HG02610 (cell line): ENCODE measurements around the gene ACSF3.
"Not testable (repeated sequence)": the region's sequence is repeated elsewhere in the genome, so short reads cannot be mapped to it uniquely, and the experiment has no call there.

Source experiments
- ATAC-seq: cut with Tn5 transposase; IDR thresholded peaks from one replicate; pipeline ENCODE4 v1.9.1; 2021; ENCODE audit warnings: mild to moderate bottlenecking, moderate library complexity; ENCODE audit not compliant: unreplicated experiment

The ACSF3 gene

DNA sequence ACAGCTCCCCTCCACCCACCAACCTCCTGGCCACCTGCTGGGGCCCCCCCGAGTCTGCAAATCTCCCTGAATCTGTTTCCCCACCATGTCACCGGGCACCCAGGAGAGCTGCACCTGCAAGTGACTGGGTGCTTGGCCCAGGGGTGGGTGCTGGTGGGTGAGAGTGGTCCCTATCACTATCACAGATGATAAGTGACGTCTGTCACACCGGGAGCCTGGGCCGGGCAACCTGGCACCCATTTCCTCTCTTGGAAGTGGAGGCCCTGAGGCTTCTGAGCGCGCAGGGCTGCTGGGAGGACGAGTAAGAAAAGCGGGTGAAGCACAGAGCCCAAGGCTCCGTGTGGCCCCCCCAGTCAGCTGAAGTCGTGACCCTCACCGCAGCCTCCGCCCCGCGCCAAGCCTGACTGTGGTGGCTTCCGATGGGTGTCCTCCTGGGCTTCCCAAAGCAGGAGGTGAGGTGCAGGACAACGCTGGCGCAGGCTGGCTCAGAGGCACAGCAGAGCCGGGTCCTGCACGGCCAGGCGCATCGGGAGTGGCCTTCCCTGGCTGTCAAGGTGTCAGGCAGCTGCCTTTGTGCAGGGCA is 21.0 kb upstream of the ACSF3 start:
- ATAC-seq, result no peak

- ATAC-seq, result no peak
These were observed 20.1 kb upstream of the ACSF3 start for GRCh38 chr16:89073346-89074071.

DNA sequence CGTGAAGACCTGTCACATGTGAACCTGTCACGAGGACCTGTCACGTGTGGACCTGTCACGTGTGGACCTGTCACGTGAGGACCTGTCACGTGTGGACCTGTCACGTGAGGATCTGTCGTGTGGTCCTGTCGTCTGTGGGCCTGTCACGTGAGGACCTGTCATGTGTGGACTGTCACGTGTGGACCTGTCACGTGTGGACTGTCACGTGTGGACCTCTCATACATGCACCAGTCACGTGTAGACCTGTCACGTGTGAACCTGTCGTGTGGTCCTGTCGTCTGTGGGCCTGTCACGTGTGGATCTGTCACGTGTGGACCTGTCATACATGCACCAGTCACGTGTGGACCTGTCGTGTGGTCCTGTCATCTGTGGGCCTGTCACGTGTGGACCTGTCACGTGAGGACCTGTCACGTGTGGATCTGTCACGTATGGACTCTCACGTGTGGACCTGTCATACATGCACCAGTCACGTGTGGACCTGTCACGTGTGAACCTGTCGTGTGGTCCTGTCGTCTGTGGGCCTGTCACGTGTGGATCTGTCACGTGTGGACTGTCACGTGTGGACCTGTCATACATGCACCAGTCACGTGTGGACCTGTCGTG is 19.5 kb upstream of the ACSF3 start:
- ATAC-seq, result not testable (repeated sequence)

GRCh38 chr16:89074803-89075688 is 18.6 kb upstream of the ACSF3 start:
- ATAC-seq, result no peak

GRCh38 chr16:89076159-89076558 is 17.5 kb upstream of the ACSF3 start:
- ATAC-seq, result no peak

DNA sequence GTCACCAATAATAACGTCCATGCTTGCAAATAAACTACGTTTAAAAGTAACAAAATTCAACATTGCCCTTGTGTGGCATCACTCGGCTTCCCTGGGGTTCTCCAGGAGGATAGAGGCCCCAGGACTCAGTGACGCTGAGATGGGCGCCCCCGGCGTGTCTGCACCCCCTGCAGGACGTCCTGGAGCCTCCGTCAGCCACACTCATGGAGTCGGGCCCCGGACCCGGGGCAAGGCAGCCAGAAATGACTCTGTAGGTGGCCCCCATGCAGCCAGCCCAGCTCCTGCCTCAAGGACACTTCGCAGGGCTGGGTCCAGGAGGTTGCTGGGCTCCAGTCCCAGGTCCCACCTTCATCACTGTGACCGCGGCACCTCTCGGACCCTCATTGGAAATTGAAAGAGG is 16.6 kb upstream of the ACSF3 start:
- ATAC-seq, result no peak

DNA sequence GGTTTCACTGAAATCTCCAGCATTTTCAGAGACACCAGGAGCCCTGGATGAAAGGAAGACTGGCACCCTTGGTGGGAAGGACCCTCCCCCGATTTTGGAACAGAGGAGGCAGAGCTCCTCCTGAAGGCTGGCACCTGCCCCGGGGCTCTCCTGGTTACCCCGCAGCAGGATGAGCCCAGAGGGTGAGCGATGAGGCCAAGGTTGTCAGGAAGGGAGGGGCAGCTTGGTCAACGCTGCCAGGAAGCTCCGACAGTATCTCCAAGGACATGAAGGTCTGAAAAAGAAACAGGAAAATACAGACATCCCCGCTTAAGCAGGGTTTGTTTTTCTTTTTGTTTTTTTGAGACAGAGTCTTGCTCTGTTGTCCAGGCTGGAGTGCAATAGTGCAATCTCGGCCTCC is 15.5 kb upstream of the ACSF3 start:
- ATAC-seq, result no peak

- ATAC-seq, result no peak
These were observed 14.1 kb upstream of the ACSF3 start for GRCh38 chr16:89079434-89079980.

- ATAC-seq, result no peak
These were observed 13.3 kb upstream of the ACSF3 start for GRCh38 chr16:89080196-89080853.

DNA sequence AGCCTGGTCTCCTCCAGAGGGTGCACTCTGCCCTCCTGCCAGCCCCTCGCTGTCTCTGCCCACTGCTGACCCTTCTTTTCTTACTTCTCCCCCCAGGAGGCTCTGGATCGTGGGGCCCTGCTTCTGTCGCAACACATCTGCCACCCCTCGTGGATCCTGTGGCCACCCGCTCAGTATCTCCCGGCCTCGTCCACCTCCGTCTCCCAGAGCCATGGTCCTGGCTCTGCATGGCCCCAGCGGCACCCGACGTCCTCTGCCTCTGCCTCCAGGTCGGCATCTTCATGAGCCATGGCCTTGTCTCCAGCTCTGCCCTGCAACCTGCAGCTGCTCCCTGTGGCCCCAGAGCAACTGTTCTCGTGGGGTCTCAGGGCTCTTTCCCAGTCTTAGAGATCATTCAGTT is 12.1 kb upstream of the ACSF3 start:
- no peak for ATAC-seq

DNA sequence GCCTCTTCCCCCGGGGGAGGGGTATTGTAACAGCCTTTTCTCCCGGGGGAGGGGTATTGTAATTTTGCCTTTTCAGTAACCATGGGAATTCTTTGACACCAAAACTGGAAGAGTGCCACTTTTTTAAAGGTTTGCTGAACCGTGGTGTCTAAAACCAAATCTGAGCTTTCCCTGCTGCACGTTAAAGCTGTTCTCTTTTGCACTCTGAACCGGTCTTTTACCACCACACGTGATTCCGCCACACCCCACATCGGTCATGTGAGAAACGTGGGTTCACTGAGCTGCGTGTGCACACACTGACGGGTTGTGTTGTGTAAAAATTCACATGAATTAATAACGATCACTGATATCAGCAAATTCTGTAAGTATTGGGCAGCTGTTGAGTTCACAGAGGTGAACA is 9.2 kb upstream of the ACSF3 start:
- no peak for ATAC-seq

GRCh38 chr16:89084814-89085612 is 8.6 kb upstream of the ACSF3 start:
- no peak for ATAC-seq

DNA sequence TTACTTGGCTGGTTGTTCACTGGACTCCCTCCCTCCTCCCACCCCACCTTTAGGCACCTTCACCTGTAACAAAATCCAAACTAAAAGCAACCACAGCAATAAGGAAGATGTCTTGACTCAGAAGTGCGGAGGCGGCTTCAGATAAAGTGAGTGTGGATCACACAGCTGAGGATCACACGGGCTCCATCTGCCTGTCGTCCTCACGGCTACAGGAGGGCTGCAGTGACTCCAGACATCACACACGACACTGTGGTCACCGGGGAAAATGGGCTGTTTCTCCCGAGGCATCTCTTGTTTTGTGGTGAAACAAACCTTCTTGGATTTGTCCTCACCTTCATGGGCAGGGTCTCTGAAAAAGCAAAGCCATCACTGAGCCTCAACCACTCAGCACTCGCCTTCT is 7.9 kb upstream of the ACSF3 start:
- no peak for ATAC-seq

DNA sequence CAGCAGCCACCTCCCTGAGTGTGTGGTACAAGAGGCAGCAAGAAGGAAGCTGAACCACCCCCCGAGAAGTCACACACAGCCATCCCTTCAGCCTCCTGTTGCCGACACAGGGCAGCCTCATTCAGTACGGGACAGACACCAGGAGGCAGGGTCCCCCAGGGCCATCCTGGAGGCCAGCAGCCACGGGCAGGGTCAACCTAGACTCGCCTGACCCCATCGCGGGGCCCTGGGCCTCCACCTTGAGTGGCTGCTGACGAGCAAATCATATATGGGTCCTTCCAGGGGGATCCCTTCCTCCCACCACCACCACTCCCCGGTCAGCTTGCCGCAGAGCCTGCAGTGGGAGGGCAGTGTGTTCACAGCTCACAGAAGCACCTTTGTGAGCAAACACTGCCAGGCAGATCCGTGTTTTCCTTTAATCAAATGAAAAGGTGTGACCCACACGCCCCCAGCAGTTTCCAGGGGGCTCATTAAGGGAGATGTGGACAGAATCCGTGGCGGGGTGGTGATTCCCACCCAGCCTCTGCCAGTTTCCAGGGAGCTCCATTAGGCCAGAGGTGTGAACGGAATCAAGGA is 5.6 kb upstream of the ACSF3 start:
- ATAC-seq, result no peak

GRCh38 chr16:89089120-89089519 is 4.5 kb upstream of the ACSF3 start:
- no peak for ATAC-seq

DNA sequence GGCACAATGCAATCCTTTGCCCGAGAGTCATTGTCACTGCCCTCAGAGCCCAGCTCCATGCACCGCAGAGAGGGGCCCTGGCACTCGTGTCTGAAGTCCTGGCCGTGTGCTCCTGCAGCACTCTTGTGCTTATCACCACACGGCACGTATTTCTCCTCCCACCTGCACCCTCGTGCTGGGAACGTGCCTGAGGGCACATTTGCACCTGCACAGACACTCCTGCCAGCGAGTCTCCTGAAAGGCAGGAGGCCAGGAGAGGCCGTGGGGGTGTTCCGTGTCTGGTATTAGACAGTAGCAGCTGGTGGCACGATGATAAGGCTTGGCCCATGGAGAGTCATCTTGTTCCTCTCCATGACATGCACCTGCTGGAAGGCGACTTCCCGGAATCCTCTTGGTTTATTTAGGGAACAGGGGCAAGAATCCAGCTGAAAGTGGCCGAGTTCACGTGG is 3.4 kb upstream of the ACSF3 start:
- ATAC-seq, result no peak

- no peak for ATAC-seq
These were observed 2.8 kb upstream of the ACSF3 start for GRCh38 chr16:89090669-89091426.

- ATAC-seq, result no peak
These were observed 1.6 kb upstream of the ACSF3 start for GRCh38 chr16:89092013-89092412.

GRCh38 chr16:89093252-89093601 is 425 bp upstream of the ACSF3 start:
- not testable (repeated sequence) for ATAC-seq
